ENCODE results near the gene ASB16. TPM values are rescaled to one million over a fixed set of nuclear protein-coding genes. Genes with fewer than 3 reads are reported as not detected.

ASB16 gene
- total and polyA plus RNA-seq, 9 of the 15 experiments (the other 6 are each of a cell fraction or from before 2014, with no cell fraction given): 0.03 to 0.07 TPM; not detected in 7

DNA sequence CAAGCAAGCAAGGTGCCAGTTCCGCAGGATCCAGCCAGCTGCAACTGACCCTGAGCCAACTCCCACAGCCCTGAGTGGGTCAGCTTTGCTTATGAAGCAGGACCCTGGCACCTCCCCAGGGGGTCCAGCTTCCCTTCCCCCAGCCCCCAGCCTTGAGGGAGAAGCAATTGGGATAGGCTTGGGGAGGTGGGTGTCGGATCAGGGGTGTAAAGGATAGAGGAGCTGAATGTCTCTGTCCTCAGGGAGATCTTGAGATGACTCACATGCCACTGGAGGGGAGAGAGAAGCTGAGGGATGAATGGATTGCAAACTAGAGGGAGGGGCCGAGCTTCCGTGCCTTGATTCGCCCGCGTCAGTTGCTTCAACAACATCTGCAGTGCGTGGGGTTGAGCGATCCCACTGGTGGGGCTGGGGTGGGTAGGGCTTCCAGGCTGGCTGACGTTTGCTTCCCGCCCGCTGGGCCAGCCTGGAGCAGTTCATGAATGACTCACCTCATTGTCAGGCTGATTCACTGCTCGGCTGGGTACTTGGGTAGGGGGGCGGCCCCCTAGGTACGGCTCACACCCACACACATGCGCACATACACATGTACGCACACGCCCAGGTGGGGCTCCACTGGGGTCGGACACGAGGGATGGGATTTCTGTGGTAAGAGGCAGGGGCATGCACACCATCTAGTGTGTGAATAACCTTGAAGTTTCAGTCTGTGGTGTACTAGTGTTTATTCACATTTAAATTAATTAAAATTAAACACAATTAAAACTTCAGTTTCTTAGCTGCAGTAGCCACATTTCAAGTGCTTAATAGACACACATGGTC, 32.4 kb upstream of the ASB16 start (continued):
- TF ChIP-seq, protein P1, sequence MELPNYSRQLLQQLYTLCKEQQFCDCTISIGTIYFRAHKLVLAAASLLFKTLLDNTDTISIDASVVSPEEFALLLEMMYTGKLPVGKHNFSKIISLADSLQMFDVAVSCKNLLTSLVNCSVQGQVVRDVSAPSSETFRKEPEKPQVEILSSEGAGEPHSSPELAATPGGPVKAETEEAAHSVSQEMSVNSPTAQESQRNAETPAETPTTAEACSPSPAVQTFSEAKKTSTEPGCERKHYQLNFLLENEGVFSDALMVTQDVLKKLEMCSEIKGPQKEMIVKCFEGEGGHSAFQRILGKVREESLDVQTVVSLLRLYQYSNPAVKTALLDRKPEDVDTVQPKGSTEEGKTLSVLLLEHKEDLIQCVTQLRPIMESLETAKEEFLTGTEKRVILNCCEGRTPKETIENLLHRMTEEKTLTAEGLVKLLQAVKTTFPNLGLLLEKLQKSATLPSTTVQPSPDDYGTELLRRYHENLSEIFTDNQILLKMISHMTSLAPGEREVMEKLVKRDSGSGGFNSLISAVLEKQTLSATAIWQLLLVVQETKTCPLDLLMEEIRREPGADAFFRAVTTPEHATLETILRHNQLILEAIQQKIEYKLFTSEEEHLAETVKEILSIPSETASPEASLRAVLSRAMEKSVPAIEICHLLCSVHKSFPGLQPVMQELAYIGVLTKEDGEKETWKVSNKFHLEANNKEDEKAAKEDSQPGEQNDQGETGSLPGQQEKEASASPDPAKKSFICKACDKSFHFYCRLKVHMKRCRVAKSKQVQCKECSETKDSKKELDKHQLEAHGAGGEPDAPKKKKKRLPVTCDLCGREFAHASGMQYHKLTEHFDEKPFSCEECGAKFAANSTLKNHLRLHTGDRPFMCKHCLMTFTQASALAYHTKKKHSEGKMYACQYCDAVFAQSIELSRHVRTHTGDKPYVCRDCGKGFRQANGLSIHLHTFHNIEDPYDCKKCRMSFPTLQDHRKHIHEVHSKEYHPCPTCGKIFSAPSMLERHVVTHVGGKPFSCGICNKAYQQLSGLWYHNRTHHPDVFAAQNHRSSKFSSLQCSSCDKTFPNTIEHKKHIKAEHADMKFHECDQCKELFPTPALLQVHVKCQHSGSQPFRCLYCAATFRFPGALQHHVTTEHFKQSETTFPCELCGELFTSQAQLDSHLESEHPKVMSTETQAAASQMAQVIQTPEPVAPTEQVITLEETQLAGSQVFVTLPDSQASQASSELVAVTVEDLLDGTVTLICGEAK (IDR thresholded peaks at IDR 0.05): no peak
- TF ChIP-seq, protein P1 (CRISPR knock-in tag; IDR thresholded peaks at IDR 0.05): no peak
- TF ChIP-seq DIDO1 (tag; IDR thresholded peaks at IDR 0.05; ENCODE audit: low read depth) (no peak), SIN3A (IDR thresholded peaks at IDR 0.05; ENCODE audit: borderline replicate concordance in 2 of 2, control insufficient read depth in 1 of 2, low read depth in 2 of 2, low read length in 2 of 2) (0 out of 4 replicates have a peak, but pooled peaks of 1 of the 2 experiments have one; percentile 22), KDM2B (CRISPR knock-in tag; IDR thresholded peaks at IDR 0.05) (no peak), SLC30A9 (CRISPR knock-in tag; IDR thresholded peaks at IDR 0.05) (no peak), U2AF1 (optimal IDR thresholded peaks at IDR 0.05; ENCODE audit: low read depth, low read length) (no peak), ZFX (CRISPR knock-in tag; IDR thresholded peaks at IDR 0.05) (no peak)
- TF ChIP-seq, protein P2, sequence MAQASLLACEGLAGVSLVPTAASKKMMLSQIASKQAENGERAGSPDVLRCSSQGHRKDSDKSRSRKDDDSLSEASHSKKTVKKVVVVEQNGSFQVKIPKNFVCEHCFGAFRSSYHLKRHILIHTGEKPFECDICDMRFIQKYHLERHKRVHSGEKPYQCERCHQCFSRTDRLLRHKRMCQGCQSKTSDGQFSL (CRISPR knock-in tag; IDR thresholded peaks at IDR 0.05): peak; percentile 58; the same call in 1 of the 2 replicates
- TF ChIP-seq, protein P2 (tag; IDR thresholded peaks at IDR 0.05): no peak
- TF ChIP-seq, protein P3, sequence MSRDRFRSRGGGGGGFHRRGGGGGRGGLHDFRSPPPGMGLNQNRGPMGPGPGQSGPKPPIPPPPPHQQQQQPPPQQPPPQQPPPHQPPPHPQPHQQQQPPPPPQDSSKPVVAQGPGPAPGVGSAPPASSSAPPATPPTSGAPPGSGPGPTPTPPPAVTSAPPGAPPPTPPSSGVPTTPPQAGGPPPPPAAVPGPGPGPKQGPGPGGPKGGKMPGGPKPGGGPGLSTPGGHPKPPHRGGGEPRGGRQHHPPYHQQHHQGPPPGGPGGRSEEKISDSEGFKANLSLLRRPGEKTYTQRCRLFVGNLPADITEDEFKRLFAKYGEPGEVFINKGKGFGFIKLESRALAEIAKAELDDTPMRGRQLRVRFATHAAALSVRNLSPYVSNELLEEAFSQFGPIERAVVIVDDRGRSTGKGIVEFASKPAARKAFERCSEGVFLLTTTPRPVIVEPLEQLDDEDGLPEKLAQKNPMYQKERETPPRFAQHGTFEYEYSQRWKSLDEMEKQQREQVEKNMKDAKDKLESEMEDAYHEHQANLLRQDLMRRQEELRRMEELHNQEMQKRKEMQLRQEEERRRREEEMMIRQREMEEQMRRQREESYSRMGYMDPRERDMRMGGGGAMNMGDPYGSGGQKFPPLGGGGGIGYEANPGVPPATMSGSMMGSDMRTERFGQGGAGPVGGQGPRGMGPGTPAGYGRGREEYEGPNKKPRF (IDR thresholded peaks at IDR 0.05; ENCODE audit: low read depth, low read length): no peak
